GM19193 (cell line): ENCODE measurements around the gene RNASE13.

Source experiments
- POLR2A ChIP-seq: IDR thresholded peaks from 4 replicates; pipeline ENCODE4 v1.6.1; 2011; ENCODE audit not compliant: insufficient read depth, insufficient read length; ENCODE audit errors: extremely low read depth

Gene RNASE13

DNA sequence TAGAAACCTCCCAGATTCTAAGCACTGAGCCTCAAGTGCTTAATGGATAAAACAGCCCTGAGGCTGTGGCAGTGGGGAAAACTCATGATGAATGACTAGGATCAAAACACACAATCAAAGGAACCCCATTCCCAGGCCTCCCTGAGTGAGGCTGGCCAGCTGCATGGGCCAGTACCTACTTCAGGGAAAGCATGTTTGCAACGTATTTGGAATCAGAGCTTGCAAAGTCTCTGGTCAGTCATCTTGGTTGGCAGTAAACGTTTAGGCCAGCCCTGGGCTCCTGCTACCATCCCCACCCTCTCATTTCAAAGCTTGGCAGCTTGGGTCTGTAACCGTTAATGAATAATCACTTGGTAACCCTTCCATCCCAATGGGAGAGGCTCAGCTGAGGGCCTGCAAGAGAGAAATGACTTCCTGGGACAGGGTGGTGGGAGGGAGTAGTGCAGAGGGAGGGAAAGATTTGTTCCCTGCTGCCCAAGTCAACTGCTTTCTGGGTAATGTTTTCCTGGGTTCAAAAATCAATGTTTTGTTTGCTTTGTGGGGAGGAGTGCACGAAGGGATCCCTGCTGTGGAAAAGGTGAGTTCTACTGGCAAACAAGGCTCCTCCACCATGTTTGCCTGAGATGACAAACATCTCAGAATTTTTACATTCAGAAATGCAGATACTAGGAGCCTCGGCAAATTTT, 21.0 kb upstream of the RNASE13 start:
- TF ChIP-seq POLR2A = no peak

DNA sequence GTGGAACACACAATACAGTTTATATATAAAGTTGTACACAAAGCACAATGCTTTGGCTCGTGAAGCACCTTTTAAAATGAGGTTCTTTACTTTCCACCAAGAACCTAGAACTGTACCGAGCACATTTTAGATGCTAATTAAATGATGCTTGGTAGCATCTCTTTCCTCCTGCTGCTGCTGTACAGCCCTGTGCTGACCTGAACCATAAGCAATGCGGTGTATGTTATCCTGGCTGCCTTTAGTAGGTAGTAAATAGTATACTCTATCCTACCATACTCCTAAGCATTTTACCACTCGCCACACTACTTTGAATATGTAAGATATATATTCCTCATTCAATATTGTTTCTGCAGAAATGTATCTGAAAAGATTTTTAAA, 20.1 kb upstream of the RNASE13 start:
- no peak for TF ChIP-seq POLR2A

DNA sequence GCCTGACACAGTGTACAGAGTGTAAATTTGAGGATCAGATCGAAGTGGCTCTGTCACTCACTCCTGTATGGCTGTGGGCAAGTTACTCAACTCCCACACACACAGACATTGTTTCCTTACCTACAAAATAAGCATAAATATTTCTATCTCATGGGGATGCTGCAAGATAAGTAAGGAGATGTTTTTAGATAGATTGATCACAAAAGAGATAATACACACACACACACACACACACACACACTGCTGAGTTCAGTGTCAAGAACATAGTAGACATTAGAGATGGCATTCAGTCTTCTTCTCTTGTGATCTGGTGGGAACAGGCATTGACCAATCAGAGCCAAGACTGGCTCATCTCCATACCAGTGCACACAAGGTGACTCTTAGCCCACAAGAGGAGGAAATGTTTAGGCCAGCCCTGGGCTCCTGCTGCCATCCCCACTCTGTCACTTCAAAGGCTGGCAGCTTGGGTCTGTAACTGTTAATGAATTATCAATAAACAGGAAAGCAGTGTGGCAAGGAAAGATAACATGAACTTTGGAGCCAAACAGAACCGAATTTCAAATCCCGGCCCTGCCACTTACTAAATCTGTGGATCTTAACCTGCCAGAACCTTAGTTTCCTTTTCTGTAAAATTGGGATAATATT, 19.6 kb upstream of the RNASE13 start:
- TF ChIP-seq POLR2A = no peak

DNA sequence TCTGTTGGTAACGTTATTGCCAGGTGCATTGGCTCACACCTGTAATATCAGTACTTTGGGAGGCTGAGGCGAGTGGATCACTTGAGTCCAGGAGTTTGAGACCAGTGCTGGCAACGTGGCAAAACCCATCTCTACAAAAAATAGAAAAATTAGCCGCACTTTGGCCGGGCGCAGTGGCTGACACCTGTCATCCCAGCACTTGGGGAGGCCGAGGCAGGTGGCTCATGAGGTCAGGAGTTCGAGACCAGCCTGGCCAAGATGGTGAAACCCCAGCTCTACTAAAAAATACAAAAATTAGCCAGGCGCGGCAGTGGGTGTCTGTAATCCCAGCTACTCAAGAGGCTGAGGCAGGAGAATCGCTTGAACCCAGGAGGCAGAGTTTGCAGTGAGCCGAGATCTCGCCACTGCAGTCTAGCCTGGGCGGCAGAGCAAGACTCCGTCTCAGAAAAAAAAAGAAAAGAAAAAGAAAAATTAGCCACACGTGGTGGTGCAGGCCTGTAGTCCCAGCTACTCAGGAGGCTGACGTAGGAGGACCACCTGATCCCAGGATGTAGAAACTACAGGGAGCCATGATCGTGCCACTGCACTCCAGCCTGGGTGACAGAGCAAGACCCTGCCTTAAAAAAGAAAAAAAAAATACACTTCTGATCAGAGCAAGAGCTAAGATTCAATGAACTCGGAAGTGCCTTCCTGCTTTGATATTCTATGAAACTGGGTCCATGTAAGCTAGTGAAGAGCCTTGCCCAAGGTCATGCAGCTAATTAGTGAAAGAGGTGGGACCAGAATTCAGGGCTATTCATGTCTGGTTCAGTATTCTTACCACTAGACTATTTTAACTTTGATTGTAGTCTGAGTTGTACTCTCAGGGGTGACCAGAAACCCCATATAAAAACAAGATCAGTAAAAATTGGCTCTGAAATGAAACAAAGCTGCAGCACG, 18.8 kb upstream of the RNASE13 start:
- no peak for TF ChIP-seq POLR2A

DNA sequence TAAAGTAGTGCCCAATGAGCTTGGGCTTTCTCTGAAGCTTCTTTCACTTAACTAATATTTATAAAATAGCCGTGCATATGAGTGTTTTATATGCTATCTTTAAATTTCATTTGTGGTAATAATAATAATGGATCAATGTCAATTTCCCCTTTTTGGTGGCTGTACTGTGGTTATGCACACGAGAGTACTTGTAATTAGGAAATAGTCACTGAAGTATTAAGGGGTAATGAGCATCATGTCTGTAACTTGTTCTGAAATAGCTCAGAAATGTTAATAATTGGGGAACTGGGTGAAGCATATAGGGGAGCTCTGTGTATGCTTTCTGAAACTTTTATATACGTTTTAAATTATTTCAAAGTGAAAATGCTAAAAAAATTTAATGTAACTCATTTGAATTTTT, 16.0 kb upstream of the RNASE13 start:
- TF ChIP-seq POLR2A = no peak

DNA sequence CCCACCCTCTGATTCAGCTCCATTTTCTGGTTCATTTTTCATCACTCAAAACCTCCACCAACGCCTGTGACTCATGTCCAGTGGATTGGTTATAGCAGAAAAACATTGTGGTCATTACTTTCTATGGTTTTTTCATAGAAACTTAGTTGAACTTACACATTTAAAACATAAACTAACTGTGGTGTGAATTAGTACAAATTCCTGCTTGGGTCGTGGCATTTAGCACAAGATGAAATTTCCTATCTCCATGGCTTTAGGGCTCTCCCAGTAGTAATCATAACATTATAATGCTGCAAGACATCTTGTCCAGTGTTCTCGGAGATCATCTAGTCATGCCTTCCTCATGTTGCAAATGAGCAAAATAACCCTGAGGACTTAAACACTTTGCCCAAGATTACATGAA, 14.7 kb upstream of the RNASE13 start:
- TF ChIP-seq POLR2A = no peak

DNA sequence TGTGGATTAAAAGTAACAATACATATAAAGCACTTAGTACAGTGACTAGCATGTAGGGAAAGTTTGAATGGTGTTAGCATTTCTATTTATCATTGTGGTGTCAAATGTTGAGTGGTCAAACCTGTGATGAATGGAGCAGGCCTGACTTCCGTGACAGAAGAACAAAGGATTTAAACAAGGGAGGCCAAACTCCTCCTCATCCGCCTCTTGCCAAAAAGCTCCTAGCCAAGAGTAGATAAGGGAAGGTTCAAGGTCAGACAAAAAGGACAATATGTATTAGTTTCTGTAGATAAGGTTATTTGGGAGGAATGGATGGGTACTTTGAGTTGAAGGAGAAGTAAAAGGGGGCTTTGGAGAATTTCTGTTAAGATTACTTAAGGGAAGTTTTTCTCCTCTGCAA, 14.0 kb upstream of the RNASE13 start:
- no peak for TF ChIP-seq POLR2A

DNA sequence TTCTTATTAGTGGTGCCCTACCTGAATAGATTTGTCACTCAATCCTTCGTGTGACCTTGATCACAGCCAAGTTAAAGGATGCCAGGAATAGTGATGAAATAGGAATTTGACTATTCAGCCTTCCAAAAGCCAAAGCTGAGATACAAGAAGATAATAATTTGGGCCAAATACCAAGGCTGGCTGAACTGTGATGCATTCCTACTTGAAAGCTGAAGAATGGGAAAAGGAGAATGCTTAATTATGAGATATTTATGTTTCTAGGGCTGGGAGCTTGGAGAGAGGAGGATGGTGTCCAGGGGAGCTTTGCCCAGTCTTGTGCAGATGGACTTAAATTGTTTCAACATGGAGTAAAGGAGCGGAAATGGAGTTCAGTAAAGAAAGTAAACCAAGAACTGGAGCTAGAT, 12.8 kb upstream of the RNASE13 start:
- TF ChIP-seq POLR2A = no peak

DNA sequence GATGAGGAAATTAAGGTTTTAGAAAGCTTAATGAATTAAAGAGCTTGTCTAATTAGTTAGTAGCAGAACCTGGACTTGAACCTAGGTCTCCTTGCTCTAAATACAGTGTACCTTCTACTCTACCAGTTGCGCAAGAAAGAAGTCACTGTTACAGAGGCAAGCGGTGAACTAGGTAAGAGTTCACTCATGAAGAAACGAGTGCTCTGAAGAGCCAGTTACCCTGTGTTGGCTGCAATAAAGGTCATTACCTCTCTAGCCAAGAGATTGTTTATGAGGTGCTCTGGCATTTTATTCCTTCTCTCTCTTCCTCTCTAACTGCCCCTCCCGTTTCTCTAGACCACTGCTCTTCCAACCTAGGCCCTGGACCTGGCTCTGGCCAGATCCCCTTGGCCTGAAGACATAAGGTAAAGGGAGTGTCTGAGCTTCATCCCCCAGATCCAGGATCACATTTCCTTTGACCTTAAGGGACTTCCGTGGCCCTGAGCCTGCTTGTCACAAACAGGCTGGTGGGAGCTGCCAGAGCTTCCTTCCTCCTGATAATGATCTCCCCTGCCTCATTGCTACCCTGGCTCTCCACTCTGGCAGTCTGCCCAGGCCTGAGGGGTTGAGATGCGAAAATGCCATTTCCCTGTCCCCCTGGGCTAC, 9.5 kb upstream of the RNASE13 start:
- no peak for TF ChIP-seq POLR2A

DNA sequence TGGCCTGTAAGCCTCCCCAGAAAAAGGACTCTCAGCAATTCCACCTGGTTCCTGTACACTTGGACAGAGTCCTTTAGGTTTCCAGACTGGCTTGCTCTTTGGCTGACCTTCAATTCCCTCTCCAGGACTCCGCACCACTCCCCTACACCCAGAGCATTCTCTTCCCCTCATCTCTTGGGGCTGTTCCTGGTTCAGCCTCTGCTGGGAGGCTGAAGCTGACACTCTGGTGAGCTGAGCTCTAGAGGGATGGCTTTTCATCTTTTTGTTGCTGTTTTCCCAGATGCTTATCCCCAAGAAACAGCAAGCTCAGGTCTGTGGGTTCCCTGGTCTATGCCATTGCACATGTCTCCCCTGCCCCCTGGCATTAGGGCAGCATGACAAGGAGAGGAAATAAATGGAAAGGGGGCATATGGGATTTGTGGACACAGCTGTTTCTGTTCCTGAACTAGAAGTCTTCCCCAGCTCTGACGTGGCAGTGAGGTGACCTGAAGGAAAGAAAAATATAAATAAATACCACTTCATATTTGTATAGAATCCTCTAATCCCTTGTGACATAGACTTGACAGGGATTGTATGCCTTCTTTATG, 8.9 kb upstream of the RNASE13 start:
- no peak for TF ChIP-seq POLR2A

DNA sequence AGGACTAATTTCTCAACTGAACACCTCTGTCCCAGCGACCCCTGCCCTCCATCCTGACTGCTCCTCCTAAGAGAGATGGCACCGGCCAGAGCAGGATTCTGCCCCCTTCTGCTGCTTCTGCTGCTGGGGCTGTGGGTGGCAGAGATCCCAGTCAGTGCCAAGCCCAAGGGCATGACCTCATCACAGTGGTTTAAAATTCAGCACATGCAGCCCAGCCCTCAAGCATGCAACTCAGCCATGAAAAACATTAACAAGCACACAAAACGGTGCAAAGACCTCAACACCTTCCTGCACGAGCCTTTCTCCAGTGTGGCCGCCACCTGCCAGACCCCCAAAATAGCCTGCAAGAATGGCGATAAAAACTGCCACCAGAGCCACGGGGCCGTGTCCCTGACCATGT, 8.3 kb upstream of the RNASE13 start:
- no peak for TF ChIP-seq POLR2A

DNA sequence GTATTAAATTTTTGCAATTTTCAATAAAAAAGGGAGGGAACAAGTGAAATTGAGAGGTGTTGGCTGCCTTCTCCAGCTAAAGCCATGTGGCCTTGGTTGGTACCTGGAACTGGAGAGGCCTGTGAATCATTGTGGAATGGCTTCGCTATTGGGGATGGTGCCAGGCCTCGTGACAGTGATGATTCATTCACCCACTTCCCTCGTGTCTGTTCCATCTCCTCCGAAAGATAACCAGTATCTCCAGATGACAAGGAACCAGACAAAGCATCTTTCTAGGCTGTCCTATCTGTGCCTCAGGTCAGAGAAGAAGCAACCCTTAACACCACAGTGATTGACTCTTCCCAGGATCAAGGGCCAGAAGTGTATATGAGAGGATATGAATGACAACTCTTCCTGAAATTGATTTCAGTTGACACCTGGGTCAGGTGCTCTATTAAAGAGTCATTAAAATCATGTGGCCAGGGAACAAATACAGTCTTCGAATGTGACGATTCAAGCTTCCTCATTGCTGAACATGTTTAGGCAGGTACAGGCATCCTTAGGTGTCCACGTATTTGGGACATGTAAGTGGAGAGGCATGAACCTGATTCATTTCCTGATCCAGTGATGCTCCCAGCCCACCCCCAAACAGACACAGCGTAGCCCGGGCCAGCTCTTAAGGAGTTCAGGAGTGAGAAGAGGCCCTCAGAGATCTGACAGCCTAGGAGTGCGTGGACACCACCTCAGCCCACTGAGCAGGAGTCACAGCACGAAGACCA, 7.2 kb upstream of the RNASE13 start, which contains the start of gene RNASE7:
RNASE7 (plus strand) TSS at position 687 of the 758 bp plus-strand sequence. CDS start 631 bp downstream, outside the sequence.
- no peak for TF ChIP-seq POLR2A

DNA sequence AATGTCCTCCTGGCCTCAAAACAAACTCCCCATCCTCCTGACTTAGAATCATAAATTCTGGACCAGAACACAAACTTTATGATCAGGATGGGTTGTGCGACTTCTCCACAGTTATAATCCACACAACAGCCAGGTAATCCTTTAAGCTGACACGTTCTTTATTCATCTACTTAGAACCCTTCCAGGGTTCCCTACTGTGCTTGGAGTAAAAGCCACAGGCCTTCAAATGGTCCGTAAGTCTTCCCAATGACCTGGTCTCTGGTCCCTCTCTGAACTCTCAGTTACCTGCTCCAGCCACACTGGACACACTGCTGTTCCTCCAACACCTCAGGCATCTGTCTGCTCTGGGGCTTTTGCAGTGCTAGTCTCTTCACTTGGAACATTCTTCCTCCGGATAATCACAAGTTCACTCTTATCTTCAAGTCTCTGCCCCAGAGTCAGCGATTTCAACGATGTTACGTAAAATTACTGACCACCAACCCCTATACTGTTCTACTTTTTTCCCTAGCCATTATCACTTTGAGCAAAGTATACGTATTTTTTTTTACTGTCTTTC, 5.8 kb upstream of the RNASE13 start:
- TF ChIP-seq POLR2A = no peak

DNA sequence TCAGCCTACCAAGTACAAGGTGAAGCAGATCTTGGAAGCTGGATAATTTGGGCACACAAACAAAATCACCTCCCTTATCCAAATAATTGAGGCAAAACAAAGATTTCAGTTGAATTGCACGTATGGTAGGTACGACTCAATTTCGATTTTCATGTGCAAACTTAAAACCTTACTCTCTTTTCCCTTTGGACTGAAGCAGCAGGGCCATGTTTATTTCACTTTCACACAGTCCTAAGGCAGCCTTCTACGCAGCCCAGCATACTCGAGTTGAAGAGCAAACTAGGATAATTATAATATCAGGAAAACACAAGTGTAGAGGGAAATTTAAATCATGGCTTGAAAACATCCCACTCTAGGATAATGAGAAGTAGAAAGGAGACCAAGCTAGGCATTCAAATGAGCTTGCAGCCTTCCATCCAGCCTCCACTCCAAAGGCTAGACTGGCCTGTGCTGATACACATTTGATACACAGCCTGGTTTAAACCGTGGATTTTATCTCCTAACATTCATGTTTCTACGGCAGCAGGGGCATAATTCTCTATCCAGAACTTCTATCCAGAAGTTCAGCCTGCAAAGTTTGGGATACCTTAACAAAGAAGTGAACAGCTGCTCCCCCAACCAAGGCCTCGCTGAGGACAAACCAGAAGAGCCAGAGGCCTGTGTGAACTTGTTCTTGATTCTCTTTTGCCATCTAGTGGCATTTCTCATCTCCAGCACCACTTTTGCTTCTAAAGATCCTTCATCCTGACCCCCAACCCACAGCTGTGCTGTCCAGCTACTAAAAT, 5.2 kb upstream of the RNASE13 start:
- TF ChIP-seq POLR2A = no peak
